ENCODE data around the gene AEBP1.

The AEBP1 gene

DNA sequence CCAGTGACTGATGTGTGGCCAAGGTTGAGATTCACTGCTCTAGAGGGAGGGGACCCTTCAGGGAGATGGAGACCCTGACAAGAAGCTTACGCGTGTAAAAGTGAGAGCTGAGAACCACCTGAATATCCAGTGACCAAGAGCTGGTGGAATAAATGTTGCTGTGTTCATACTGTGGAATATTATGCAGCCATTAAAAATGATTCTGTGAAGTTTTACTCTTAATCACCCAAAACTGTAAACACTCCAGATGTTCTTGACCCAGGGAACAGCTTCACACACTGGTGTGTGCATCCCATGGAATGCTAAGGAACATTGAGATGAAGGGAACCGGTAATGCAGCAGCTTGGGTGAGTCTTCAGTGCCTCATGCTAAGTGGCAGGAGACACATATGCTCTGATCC, 17.5 kb upstream of the AEBP1 start:
- no peaks in the 10 kb centered on the region for H3K9me3 ChIP-seq
- H3K4me1 ChIP-seq: peaks cover 6% of the 10 kb centered on the region
- no peak for DNase-seq (ENCODE audit: low spot score in 2 of 2)
- in situ Hi-C loops (cut with MboI; ENCODE audit: low sequenced_read_pairs): no loop called here
- H3K4me3 ChIP-seq: no peak overlapping the region
- no peaks in the 10 kb centered on the region for H3K36me3 ChIP-seq (replicated peaks)
- H3K27me3 ChIP-seq (ENCODE audit: low read depth): no peaks in the 10 kb centered on the region

DNA sequence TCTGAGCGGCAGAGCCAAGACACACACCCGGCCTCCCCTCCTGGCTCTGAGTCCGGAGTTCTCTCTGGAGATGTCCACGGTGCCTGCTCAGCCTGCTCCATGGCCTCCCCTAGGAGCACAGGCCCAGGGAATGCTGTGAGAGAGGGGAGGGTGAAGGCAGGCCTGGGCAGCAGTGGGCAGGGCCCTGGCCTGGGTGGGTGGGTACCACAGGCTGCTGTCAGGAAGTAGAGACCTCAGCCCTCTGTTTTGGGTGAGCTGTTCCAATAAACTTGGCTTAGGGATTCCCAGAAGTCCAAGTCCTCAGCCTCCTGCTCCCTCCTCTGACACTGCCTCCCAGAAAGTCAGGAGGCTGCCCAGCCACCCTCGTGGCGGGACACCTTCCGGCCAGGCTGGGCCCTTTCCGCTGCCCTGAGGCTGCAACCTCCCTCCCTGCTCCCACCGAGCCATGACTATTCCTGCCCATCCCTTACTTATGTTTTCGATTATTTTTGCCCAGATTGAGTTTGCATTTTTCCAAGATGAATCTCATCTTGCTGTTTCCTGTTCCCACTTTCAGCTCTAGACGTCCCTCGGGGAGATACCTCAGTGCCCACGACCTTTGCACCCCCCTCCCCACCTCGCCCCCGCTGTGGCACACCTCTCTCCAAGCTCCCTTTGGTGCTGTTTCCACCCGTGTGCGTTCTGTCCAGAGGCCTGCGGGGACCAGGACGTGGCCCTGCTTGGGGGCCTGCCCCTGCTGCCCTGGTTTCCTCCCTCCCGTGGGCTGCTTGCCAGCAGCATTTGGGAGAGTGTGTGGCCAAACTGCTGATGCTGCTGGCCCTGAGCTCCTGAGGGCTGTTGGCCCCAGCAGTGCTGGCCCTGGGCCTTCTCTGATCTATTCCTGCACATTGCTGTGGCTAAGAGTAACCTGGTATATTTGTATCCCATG, 16.0 kb upstream of the AEBP1 start:
- no peaks in the 10 kb centered on the region for H3K36me3 ChIP-seq (replicated peaks)
- H3K4me3 ChIP-seq: no peak overlapping the region
- in situ Hi-C loops (cut with MboI; ENCODE audit: low sequenced_read_pairs): no loop called here
- no peaks in the 10 kb centered on the region for H3K9me3 ChIP-seq
- H3K4me1 ChIP-seq: peaks cover 2% of the 10 kb centered on the region
- no peak for DNase-seq (ENCODE audit: low spot score in 2 of 2)
- H3K27me3 ChIP-seq (ENCODE audit: low read depth): no peaks in the 10 kb centered on the region

DNA sequence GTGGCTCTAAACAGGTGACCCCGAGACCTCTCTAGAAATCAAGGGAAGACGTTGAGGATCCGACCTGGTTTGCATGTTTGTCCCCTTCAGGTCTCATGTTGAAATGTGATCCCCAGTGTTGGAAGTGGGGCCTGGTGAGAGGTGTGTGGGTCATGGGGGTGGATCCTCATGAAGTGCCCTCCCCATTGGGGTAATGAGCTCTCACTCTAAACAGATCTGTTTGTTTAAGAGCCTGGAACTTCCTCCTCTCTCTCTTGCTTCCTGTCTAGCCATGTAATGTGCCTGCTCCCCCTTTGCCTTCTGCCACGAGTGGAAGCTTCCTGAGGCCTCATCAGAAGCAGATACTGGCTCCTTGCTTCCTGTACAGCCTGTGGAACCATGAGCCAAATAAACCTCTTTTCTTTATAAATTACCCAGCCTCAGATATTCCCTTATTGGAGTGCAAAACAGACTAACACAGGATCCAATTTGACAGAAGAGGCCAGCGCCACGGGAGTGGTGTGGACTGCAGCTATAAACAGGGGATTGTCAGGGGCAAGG, 11.0 kb upstream of the AEBP1 start:
- no peaks in the 10 kb centered on the region for H3K4me1 ChIP-seq
- in situ Hi-C loops (cut with MboI; ENCODE audit: low sequenced_read_pairs): no loop called here
- no peak overlapping the region for H3K4me3 ChIP-seq
- no peak for DNase-seq (ENCODE audit: low spot score in 2 of 2)
- H3K9me3 ChIP-seq: no peaks in the 10 kb centered on the region
- H3K36me3 ChIP-seq (replicated peaks): no peaks in the 10 kb centered on the region
- no peaks in the 10 kb centered on the region for H3K27me3 ChIP-seq (ENCODE audit: low read depth)

DNA sequence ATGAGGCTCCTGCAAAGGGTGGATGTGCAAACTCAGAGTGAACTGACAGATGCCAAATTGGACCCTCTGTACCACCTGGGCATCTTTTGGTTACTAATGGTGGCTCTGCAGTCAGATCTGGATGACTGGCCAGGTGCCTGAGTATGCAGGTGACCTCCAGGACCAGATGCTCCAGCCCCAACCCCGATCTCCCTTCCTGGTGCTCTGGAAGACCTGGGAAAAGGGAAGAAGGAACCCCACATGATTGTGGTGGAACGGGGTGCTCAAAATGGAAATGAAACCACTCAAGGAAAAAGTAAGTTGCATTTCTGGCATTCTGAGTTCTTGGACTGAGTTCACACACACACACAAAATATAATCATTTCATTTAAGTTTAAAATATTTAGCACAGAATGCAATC, 9.8 kb upstream of the AEBP1 start:
- Histone ChIP-seq H3K4me3 (no peak overlapping the region), H3K9me3 (no peaks in the 10 kb centered on the region), H3K36me3 (replicated peaks) (no peaks in the 10 kb centered on the region), H3K27me3 (ENCODE audit: low read depth) (no peaks in the 10 kb centered on the region), H3K4me1 (no peaks in the 10 kb centered on the region)
- DNase-seq (ENCODE audit: low spot score in 2 of 2): no peak
- in situ Hi-C loops (cut with MboI; ENCODE audit: low sequenced_read_pairs): no loop called here

DNA sequence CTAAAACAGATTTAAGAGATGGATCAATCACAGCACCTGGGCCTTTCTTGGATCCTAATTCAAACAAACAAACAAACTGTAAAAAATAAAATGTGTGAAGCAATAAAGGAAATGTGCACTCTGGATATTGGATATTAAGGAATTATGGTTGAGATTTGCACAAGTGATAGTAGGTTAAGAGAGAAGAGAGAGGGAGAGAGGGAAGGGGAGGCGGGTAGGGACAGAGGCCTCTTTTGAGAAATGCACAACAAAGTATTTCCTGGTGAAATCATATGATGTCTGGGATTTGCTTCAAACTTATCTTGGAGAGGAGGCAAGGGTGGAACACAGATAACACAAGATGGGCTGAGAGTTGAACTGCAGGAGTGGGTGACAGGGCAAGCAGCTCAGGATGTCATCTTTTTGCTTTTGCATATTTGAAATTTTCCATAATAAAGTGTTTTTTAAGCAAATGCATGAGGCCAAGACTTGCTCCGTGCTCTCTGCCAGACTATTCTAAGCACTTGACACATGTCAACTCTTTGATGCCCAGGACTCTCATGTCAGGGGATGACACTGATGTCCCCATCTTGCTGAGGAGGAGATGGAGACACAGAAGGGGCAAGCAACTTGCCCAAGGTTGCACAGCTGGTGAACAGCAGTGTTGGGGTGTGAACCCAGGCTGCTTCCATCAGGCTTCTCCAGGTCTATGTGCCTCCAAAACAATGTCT, 9.1 kb upstream of the AEBP1 start:
- DNase-seq (ENCODE audit: low spot score in 2 of 2): no peak
- no peak overlapping the region for H3K4me3 ChIP-seq
- H3K9me3 ChIP-seq: no peaks in the 10 kb centered on the region
- H3K4me1 ChIP-seq: no peaks in the 10 kb centered on the region
- H3K36me3 ChIP-seq (replicated peaks): no peaks in the 10 kb centered on the region
- no peaks in the 10 kb centered on the region for H3K27me3 ChIP-seq (ENCODE audit: low read depth)
- in situ Hi-C loops (cut with MboI; ENCODE audit: low sequenced_read_pairs): no loop called here

DNA sequence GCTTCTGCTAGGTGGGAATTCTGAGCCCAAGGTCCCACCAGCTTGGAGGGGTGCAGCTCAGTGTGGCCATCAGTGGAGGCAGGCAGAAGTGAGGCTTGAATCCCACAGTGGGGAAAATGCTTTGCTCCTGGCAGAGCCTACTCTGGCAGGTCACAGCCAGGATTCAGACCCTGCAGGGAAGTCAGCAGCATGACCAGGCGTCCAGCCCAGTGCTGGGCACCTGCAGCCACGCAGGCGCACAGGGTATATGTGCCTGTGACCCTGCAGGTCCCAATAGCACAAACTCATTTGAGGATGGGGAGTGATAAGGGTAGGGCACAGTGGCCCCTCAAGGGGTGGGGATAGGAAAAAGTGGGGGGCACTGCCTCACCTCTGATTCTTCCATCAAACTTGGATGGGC, 8.4 kb upstream of the AEBP1 start:
- Histone ChIP-seq H3K9me3 (no peaks in the 10 kb centered on the region), H3K27me3 (ENCODE audit: low read depth) (no peaks in the 10 kb centered on the region), H3K4me1 (no peaks in the 10 kb centered on the region), H3K36me3 (replicated peaks) (no peaks in the 10 kb centered on the region), H3K4me3 (no peak overlapping the region)
- in situ Hi-C loops (cut with MboI; ENCODE audit: low sequenced_read_pairs): no loop called here
- DNase-seq (ENCODE audit: low spot score in 2 of 2): no peak

DNA sequence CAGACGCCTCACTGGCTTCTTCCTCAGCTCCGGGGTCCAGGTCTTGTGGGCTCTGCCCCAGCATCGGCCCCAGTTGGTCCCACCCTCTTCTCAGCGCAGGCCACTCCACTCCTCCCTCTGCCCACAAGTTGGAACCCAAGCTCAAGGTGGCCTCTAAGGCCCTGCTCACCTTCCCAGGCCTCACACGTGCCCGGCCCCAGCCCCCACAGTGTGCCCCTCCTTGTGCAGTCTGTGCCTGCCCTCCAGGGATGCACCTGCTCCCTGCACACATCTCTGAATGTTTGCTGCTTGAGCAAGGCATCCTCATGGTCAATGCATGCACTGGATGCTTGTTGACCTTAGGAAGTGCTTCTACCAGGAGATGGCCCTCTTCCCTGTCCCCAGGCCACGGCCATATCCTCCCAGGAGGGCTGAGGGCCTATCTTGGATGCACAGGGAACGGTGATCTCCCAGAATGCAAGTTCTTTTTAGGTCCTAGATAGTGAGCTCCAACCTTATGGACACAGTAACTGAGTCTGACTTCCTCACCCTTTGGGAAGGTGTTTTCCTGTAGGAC, 7.7 kb upstream of the AEBP1 start:
- Histone ChIP-seq H3K4me1 (no peaks in the 10 kb centered on the region), H3K36me3 (replicated peaks) (no peaks in the 10 kb centered on the region), H3K27me3 (ENCODE audit: low read depth) (no peaks in the 10 kb centered on the region), H3K9me3 (no peaks in the 10 kb centered on the region), H3K4me3 (no peak overlapping the region)
- in situ Hi-C loops (cut with MboI; ENCODE audit: low sequenced_read_pairs): no loop called here
- DNase-seq (ENCODE audit: low spot score in 2 of 2): no peak

DNA sequence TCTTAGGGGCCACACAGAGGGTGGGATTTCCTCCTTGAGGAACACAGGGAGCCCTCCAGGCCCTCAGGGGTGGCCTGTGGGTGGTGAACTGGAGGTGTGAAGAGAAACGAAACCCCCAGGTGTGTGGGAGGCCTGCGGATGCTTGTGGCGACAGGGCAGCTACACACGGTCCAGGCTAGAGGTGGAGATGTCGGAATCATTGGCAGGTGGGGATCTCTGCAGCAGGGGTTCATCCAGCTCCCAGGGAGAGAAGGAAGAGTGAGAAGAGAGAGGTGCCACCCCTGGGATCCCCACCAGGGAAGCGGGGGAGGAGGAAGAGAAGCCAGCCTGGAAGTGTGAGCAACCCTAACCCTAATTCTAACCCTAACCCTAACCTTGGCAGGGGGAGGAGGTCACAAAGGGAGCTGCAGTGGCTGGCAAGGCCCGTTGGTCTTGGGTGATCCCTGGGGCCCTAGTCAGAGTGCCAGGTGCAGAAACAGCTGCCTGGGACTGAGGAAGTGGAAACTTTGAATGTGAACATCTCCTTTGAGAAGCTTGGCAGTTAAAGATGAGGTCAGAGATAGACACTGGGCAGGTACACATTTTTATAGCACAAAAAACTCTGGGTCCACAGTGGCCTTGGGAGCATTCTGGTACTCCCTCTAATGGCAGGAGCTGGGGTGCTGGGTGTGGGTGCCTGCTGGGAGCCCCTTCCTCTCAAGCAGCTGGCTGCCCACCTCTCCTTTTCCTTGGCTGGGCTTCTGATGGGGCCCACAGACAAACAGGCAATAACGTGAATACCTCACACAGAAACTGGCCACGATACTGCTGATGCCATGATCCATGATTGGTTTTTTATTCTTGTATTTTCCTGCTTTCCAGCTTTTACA, 6.8 kb upstream of the AEBP1 start:
- in situ Hi-C loops (cut with MboI; ENCODE audit: low sequenced_read_pairs): no loop called here
- Histone ChIP-seq H3K36me3 (replicated peaks) (no peaks in the 10 kb centered on the region), H3K27me3 (ENCODE audit: low read depth) (no peaks in the 10 kb centered on the region), H3K4me3 (no peak overlapping the region), H3K4me1 (no peaks in the 10 kb centered on the region), H3K9me3 (no peaks in the 10 kb centered on the region)
- no peak for DNase-seq (ENCODE audit: low spot score in 2 of 2)

DNA sequence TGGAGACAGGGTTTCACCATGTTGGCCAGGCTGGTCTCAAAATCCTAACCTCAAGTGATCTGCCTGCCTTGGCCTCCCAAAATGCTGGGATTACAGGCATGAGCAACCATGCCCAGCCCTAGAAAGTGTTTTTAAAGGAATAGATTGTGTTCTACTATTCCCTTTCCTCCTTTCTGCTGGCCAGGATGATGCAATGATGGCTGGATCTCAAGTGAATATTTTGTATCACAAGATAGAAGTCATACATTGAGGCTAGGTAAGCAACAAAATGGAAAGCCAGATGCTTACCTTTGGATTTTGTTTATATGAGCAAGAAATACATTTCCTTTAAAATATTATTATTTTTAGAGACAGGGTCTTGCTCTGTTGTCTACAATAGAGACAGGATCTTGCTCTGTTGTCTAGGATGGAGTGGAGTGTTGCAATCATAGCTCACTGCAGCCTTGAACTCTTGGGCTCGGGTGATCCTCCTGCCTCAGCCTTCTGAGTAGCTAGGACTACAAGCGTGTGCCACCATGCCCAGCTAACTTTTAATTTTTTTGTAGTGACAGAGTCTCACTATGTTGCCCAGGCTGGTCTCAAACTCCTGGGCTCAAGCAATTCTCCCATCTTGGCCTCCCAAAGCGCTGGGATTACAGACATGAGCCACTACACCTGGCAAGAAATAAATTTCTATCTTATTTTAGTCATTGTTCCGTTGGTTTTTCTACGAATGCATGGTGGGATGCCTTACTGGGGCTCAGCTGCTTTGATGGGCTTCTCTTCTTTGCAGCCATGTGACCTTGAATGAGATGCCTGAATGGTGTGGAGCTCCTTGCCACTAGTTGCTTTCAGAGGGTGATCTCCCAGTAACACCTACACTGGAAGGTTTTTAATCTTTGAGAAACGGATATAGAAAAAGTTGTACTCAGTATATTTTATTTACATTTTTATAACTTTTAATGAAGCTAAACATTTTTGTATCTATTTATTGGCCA, 5.8 kb upstream of the AEBP1 start:
- in situ Hi-C loops (cut with MboI; ENCODE audit: low sequenced_read_pairs): no loop called here
- H3K36me3 ChIP-seq (replicated peaks): no peaks in the 10 kb centered on the region
- no peaks in the 10 kb centered on the region for H3K27me3 ChIP-seq (ENCODE audit: low read depth)
- no peak overlapping the region for H3K4me3 ChIP-seq
- no peak for DNase-seq (ENCODE audit: low spot score in 2 of 2)
- H3K4me1 ChIP-seq: no peaks in the 10 kb centered on the region
- no peaks in the 10 kb centered on the region for H3K9me3 ChIP-seq

DNA sequence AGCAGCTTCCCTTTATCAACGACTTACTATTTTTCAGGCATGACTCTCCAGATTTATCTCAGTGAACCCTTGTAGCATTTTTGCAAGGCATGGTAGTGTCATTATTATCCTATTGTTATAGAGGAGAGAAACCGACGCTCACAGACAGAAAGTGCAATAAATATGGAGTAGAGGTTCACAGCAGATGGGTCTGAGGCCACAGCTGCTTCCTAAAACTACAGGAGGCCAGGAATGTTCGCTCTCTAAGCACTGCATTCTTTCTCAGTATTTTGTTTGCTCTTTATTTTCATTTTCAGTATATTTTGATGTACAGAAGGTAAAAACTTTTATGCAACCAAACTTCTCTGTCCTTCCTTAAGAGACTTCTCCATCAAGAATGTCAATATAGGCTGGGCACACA, 4.5 kb upstream of the AEBP1 start:
- H3K4me1 ChIP-seq: no peaks in the 10 kb centered on the region
- H3K4me3 ChIP-seq: no peak overlapping the region
- H3K27me3 ChIP-seq (ENCODE audit: low read depth): no peaks in the 10 kb centered on the region
- no peaks in the 10 kb centered on the region for H3K9me3 ChIP-seq
- in situ Hi-C loops (cut with MboI; ENCODE audit: low sequenced_read_pairs): no loop called here
- H3K36me3 ChIP-seq (replicated peaks): no peaks in the 10 kb centered on the region
- DNase-seq (ENCODE audit: low spot score in 2 of 2): no peak

DNA sequence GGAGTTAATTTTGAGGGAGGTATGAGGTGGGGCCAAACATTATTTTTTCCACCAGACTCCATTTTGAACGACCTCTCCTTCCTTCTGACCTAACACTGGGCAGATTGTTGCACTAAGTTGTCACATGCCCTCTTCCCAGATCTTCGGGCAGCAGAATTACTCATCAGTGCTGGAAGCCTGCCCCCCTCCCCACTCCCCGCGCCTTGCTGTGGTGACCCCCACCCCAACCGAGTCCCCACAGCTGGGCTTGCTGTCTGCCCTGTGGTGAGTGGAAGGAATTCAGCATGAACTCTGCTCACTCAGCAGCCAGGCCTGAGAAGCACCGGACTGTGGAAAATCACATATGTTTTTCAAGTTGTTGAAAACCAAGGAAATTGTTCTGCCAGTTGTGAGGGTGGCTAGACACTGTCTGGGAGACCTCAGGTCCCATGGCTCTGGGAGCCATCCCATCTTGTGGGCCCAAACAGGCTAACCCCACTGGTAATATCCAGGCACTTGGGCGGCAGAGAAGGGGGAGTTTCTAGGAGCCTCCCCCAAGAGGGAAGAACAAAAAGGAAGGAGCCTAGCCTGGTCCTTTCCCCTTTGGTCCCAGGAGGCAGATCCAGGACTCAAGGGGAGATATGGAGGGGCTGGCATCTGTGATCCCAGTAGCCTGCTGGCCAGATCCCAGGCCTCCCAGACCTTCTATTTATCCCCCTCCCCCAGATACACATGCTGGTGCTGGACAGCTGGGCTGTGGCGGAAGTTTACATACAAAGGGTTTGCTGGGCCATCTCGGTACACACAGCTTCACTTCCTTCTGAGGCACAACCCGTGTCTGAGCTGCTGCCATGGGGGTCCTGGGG, 3.5 kb upstream of the AEBP1 start:
- Histone ChIP-seq H3K9me3 (no peaks in the 10 kb centered on the region), H3K4me1 (no peaks in the 10 kb centered on the region), H3K27me3 (ENCODE audit: low read depth) (no peaks in the 10 kb centered on the region), H3K36me3 (replicated peaks) (no peaks in the 10 kb centered on the region), H3K4me3 (no peak overlapping the region)
- in situ Hi-C loops (cut with MboI; ENCODE audit: low sequenced_read_pairs): no loop called here
- DNase-seq (ENCODE audit: low spot score in 2 of 2): no peak
